Calu3 (cell line): ENCODE data around the gene ZNF462. TPM values are rescaled to one million over a fixed set of nuclear protein-coding genes. Genes with fewer than 3 reads are reported as not detected.

Experiments used
- BruUV-seq: library from RNA; stranded (reverse); fragments of 400-500 nt; replicated peaks from 2 replicates; lab custom pipeline; 2021; lab: Mats Ljungman, UMichigan
- CTCF ChIA-PET: fragments of 300-600 bp; sonication (Branson Sonifier 250); formaldehyde crosslinking; loops from one replicate; lab custom pipeline; 2022; ENCODE audit warnings: antibody characterized with exemption; lab: Charles Lee
- DNase-seq: peaks from one replicate; pipeline ENCODE4 v3.0.0; 2022
- H3K27ac Mint-ChIP-seq: one replicate; pipeline ENCODE4 v1.8.0; 2022; ENCODE audit warnings: mixed read lengths; ENCODE audit not compliant: unreplicated experiment
- H3K27me3 Mint-ChIP-seq: one replicate; pipeline ENCODE4 v1.8.0; 2022; ENCODE audit warnings: mixed read lengths; ENCODE audit not compliant: unreplicated experiment
- H3K36me3 Mint-ChIP-seq: one replicate; pipeline ENCODE4 v1.8.0; 2022; ENCODE audit warnings: mild to moderate bottlenecking, moderate library complexity, mixed read lengths; ENCODE audit not compliant: insufficient read depth, unreplicated experiment
- H3K4me1 Mint-ChIP-seq: one replicate; pipeline ENCODE4 v1.8.0; 2022; ENCODE audit warnings: mild to moderate bottlenecking, low read depth, mixed read lengths; ENCODE audit not compliant: unreplicated experiment
- H3K4me3 Mint-ChIP-seq: one replicate; pipeline ENCODE4 v1.8.0; 2022; ENCODE audit warnings: mild to moderate bottlenecking, low read depth, moderate library complexity, mixed read lengths; ENCODE audit not compliant: unreplicated experiment
- H3K9me3 Mint-ChIP-seq: one replicate; pipeline ENCODE4 v1.8.0; 2022; ENCODE audit warnings: low read depth, mixed read lengths; ENCODE audit not compliant: unreplicated experiment
- CTCF ChIP-seq: fragments of 200-600 bp; IDR thresholded peaks from one replicate; pipeline ENCODE4 v1.8.0; 2022; ENCODE audit warnings: antibody characterized with exemption; ENCODE audit not compliant: unreplicated experiment
- intact Hi-C: fragments of 100-400 bp; cut with micrococcal nuclease; formaldehyde crosslinking; loops from one replicate; pipeline ENCODE4 v1.10.0; 2022; ENCODE audit not compliant: unreplicated experiment
- total RNA-seq: library from RNA; stranded (reverse); gene quantifications from 2 replicates; pipeline ENCODE4 v1.2.3, GENCODE V29; 2022

Gene ZNF462
- total RNA-seq, 1 experiment from 2014 or later, result 48.0 TPM

- Mint-ChIP-seq H3K4me1 (peaks cover 57% of the 10 kb centered on the region), H3K27ac (peak overlapping the region; percentile 89), H3K36me3 (peaks cover 17% of the 10 kb centered on the region)
These were observed 57.1 kb downstream of the ZNF462 start for GRCh38 chr9:106920091-106920490.

GRCh38 chr9:106920701-106921283, 57.8 kb downstream of the ZNF462 start:
- H3K4me3 Mint-ChIP-seq, result peak overlapping the region; percentile 66
- BruUV-seq, result no TSS peak
- DNase-seq, result peak; percentile 46
- no peaks in the 10 kb centered on the region for H3K27me3 Mint-ChIP-seq
- intact Hi-C loops, result loop anchor here (2.0 kb wide), 1 partner anchor 56 kb away; no protein-coding TSS in a partner anchor
- TF ChIP-seq CTCF, result no peak
- peak overlapping the region; percentile 89 for H3K27ac Mint-ChIP-seq
- peaks cover 17% of the 10 kb centered on the region for H3K36me3 Mint-ChIP-seq
- H3K9me3 Mint-ChIP-seq, result no peaks in the 10 kb centered on the region
- CTCF ChIA-PET, result interaction anchor here (0.7 to 1.4 kb wide), 2 partner anchors 57 to 120 kb away, joined by 5 to 11 read pairs; no protein-coding TSS in a partner anchor
- H3K4me1 Mint-ChIP-seq, result peaks cover 50% of the 10 kb centered on the region

More at GRCh38 chr9:106920091-106920490, 57.1 kb downstream of the ZNF462 start:
- Mint-ChIP-seq H3K9me3 (no peaks in the 10 kb centered on the region), H3K27me3 (no peaks in the 10 kb centered on the region), H3K4me3 (peak overlapping the region; percentile 66)
- CTCF ChIA-PET, result interaction anchor here (1.4 kb wide), 1 partner anchor 56 kb away, joined by 11 read pairs; no protein-coding TSS in a partner anchor
- no peak for TF ChIP-seq CTCF
- no peak for DNase-seq
- intact Hi-C loops, result loop anchor here (2.0 kb wide), 1 partner anchor 55 kb away; no protein-coding TSS in a partner anchor
- BruUV-seq, result no TSS peak

DNA sequence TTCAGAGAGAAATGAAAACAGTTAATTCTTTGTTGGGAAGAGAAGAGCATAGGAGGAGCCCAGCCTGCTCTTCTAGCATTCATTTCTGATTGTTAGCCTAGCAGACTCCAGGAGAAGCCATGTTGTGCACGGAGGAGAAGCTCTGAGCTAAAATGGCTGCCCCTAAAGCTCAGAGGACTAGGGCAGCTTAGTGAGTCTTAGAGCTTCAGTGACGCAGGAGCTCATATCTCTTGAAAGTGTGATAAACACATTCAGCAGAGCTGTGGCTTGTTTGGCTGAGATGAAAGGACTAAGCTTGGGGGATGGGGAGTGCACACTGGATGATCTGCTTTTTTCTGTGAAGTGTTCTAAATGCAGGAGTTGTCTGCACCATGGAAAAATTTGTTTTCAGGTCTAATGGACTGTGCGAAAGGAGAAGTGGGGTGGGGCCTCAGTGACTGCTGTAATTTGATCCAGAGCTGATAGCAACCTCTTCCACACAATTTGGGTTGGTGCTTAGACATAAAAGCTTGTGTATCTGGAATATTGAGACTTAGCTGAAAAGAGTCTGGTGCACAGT, 58.5 kb downstream of the ZNF462 start:
- H3K27ac Mint-ChIP-seq, result peak overlapping the region; percentile 89
- no TSS peak for BruUV-seq
- peaks cover 44% of the 10 kb centered on the region for H3K4me1 Mint-ChIP-seq
- intact Hi-C loops, result loop anchor here (2.0 kb wide), 1 partner anchor 57 kb away; no protein-coding TSS in a partner anchor
- DNase-seq, result peak; percentile 36
- no peak for TF ChIP-seq CTCF
- CTCF ChIA-PET, result interaction anchor here (1.1 to 1.4 kb wide), 2 partner anchors 37 to 57 kb away, joined by 5 to 11 read pairs; no protein-coding TSS in a partner anchor
- H3K4me3 Mint-ChIP-seq, result peak overlapping the region; percentile 66
- peaks cover 17% of the 10 kb centered on the region for H3K36me3 Mint-ChIP-seq
- no peaks in the 10 kb centered on the region for H3K27me3 Mint-ChIP-seq
- H3K9me3 Mint-ChIP-seq, result no peaks in the 10 kb centered on the region

DNA sequence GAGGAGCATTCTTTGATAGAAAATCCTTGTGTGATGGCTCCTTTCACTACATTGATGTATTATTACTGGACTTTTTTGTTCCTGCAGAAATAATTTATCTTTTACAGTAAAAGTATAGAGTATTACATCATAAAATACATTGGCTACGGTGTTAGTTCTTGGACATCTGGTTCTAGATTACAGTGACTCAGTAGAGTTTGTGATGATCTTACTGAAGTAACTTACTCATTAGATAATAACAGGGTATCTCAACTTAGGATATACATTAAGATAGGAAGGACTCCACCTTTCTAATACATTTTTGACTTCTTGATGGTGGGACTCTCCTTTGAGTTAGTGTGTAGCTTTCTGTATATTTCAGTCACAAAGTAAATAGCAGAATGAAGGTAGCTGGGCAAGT, 59.1 kb downstream of the ZNF462 start:
- CTCF ChIA-PET, result interaction anchor here (1.1 kb wide), 1 partner anchor 38 kb away, joined by 5 read pairs; no protein-coding TSS in a partner anchor
- DNase-seq, result no peak
- peaks cover 17% of the 10 kb centered on the region for H3K36me3 Mint-ChIP-seq
- peak overlapping the region; percentile 66 for H3K4me3 Mint-ChIP-seq
- no peak for TF ChIP-seq CTCF
- intact Hi-C loops, result no loop called here
- no peaks in the 10 kb centered on the region for H3K27me3 Mint-ChIP-seq
- peaks cover 38% of the 10 kb centered on the region for H3K4me1 Mint-ChIP-seq
- no peaks in the 10 kb centered on the region for H3K9me3 Mint-ChIP-seq
- peak overlapping the region; percentile 89 for H3K27ac Mint-ChIP-seq
- no TSS peak for BruUV-seq
